ENCODE results near the gene IFIT1.
"Not testable (repeated sequence)": the region's sequence is repeated elsewhere in the genome, so short reads cannot be mapped to it uniquely, and the experiment has no call there.

DNA sequence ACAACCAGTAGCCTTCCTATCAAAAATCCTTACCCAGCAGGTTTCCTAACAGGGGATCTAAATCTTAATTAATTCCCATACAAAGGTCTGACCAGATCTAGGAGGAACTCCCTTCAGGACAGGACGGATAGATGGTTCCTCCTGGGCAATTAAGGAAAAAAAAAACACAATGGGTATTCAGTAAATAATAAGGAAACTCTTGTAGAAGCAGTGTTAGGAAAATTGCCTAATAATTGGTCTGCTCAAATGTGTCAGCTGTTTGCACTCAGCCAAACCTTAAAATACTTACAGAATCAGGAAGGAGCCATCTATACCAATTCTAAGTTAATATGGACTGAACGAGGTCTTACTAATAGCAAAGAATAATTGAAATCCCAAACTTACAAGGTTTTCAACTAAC lies 18.7 kb downstream of the IFIT1 start:
- not testable (repeated sequence) for TF ChIP-seq EP300 (conservative IDR thresholded peaks at IDR 0.05; ENCODE audit: poor library complexity, severe bottlenecking); EZH2 (IDR thresholded peaks at IDR 0.05; ENCODE audit: borderline replicate concordance, insufficient read depth, low read length, poor library complexity, severe bottlenecking); RAD21 (conservative IDR thresholded peaks at IDR 0.05); POLR2AphosphoS5 (IDR thresholded peaks at IDR 0.05); SMC3 (conservative IDR thresholded peaks at IDR 0.05; ENCODE audit: poor library complexity); TAF1 (IDR thresholded peaks at IDR 0.05; ENCODE audit: low read depth); MXI1 (conservative IDR thresholded peaks at IDR 0.05; ENCODE audit: poor library complexity, severe bottlenecking)
- TF ChIP-seq, protein P1, sequence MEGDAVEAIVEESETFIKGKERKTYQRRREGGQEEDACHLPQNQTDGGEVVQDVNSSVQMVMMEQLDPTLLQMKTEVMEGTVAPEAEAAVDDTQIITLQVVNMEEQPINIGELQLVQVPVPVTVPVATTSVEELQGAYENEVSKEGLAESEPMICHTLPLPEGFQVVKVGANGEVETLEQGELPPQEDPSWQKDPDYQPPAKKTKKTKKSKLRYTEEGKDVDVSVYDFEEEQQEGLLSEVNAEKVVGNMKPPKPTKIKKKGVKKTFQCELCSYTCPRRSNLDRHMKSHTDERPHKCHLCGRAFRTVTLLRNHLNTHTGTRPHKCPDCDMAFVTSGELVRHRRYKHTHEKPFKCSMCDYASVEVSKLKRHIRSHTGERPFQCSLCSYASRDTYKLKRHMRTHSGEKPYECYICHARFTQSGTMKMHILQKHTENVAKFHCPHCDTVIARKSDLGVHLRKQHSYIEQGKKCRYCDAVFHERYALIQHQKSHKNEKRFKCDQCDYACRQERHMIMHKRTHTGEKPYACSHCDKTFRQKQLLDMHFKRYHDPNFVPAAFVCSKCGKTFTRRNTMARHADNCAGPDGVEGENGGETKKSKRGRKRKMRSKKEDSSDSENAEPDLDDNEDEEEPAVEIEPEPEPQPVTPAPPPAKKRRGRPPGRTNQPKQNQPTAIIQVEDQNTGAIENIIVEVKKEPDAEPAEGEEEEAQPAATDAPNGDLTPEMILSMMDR (IDR thresholded peaks at IDR 0.05; ENCODE audit: poor library complexity, severe bottlenecking): not testable (repeated sequence)

All from neural cell (in vitro differentiated cells).